NCI-H748 treated with DMSO at 0.1 percent for 48 hours (cell line): ENCODE results near the gene PPP2R5D.

Experiments used
- DNase-seq: peaks from one replicate; lab custom pipeline; 2025; lab: John Stamatoyannopoulos, UW

Gene PPP2R5D

DNA sequence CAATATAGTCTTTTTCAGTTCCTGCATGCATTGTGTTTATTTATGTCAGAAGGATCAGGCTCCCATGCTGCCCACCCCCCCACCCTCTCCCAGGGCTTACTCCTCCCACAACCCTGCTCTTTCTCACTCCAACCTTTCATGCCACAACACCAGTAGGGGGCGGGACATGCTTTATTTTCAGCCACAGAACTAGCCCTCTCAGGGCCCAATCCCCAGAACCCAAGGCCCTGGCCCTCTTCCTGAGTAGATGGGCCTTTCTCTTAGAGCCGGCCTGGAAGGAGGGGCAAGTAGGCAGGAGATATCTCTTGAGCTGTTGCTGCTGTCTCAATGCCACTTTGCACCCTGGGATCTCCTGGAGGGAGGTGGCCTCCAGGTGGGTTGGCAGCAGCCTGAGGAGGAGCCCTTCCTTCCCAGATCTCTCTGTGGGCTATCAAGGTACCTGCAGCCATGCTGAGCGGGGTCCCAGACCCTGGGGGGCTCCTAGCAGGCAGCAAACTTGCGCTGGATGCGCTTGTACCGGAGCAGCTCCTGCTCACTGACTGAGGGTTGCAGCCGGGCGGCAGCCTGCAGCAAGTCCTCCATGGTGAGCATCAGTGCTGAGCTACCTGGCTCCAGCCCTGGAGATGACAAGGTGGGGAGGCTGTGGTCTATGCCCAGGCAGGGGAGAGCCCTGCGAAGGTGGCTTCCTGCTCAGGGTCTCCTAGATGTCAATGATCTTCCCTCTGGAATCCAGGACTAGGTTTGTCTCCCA, 20.3 kb upstream of the PPP2R5D start:
- no peak for DNase-seq

DNA sequence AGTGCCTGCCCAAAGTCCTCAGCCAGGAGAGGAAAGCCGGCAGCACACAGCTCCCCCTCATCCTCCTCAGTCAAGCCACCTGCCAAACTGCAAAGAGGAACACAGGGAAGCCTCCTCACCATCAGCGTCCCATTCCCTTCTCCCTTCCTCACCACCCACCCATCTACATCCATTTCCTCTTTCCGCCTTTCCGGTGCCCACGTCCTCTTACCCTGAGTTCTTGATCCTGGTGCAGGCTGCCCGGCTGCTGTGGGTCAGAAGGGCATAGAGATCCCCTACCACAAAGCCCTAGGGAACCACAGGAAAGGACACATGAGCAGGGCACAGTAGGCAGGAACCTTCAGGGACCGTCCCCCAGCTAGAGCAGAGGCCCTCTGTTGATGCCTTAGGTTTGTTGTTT, 17.8 kb upstream of the PPP2R5D start:
- no peak for DNase-seq

DNA sequence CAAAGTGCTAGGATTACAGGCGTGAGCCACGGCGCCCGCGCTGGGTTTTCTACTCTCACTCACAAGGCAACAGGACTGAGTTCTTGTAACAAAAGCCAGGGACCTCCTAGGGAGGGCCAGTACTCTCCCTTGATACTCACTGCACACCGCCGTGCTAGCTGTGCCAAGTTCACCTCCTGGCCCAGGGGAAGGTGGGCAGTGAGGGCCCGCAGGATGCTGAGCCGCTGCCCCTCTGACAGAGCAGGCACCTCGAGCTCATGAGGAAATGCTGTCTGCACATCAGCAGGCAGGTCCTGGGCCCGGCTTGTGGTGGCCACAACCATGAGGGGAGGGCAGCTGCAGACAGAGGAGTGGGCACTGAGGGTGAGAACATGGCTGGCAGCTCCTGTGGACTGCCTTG, 17.1 kb upstream of the PPP2R5D start:
- DNase-seq = no peak

DNA sequence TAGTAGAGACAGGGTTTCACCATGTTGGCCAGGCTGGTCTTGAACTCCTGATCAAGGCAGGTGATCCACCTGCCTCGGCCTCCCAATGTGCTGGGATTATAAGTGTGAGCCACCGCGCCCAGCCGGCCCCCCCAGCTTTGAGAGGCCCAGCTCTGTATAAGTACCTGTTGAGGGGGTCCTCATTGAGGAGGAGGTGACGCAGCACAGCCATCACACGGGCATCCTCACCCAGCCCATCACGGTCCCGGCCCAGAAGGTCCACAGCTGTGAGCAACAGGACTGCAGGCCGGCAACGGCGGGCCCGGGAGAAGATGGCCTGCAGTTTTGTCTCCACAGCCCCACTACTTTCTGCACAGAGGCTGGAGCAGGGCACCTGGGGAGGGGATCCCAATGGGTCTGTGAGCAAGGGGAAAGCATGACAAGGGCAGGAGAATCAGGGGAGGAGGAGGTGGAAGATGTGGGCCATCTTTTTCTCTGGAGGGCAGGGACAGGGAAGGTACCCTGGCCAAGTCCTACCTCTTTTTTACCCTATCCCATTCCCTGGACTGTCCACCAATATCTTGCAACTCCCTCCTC, 16.2 kb upstream of the PPP2R5D start:
- DNase-seq = no peak

DNA sequence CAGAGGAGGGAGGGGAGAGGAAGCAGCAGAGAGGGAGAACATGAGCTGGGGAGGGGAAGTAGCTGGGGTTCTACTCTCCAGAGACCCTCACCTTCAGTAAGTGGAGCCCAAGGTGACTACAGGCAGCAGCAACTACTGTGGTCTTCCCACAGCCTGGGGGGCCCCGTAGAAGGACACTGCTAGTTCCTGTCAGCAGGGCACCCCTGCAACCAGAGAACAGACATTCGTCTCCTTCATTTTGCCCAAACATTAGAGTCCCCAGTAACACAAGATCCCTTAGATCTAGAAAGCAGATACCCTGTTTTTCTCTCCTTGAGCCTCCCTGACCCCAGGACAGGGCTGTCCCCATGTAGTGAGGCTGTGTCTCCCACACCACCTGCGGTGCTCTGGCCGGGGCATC, 15.6 kb upstream of the PPP2R5D start:
- no peak for DNase-seq

DNA sequence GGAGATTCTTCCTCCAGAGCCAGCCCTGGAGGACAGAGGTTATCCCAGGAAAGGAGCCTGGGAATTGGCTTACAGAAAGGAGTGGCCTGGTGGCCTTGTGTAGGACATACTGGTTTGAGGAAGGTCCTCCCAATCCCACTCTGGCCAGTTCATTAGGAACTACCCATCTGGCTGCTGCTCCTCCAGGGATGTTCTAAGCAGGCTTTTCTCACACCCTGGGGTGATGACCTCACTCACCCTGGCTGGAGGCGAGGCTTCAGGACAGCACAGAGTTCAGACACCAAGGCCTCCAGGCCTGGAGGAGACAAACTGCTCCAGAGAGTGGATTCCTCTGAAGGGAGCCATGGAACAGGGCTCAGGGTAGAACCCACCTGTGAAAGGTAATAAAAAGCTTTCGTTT, 14.9 kb upstream of the PPP2R5D start:
- DNase-seq = no peak

DNA sequence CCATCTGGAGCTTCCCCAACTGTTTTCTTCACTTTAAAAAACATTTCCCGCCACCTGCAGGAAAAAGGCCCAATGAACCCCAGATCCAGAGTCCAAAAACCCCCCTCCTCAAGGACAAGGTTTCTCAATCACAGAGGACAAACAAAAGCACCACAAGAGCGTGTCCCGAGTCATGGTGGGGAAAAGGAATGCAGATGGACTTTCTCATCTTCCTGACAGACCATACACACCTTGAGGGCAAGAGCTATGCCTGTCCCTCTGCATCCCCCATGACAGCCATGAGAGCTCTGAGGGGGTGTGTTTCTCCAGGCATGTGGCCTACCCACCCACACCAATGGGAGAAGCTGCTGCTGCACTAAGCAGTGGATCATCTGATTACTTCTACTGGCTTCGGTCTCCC, 14.4 kb upstream of the PPP2R5D start:
- DNase-seq = no peak

DNA sequence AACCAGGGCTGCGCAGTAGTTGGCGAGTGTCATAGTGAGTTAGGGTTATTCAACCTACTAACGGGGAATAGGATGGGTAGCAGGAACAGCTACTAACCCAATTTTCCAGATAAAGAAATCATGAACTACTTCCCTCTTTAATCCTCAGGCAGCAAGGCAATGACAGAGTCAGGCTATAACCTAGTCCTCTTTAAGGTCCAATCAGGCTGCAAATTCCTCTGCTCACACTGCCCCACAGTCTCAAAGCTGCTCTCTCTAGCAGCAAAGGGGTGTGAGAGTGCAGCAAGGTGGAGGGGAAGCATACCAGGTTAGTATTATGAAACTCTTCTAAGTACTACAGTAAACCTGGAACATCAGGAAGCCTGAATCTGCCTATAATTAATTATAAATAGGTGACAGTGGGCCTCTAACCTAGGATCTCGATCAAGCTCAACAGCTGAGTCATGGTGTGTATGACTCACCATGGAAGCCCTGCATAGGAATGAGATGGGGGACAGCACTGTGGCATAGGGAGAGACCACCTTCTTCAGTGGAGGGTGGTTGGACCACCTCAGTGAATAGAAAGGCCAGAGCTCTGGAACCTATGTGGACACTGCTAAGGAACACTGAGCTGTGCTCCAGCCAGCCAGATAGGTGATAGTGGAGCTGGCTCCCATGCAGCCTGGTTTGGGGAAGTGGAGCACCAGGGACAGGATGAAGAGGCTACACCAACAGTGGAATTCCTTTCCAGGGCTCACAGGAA, 13.3 kb upstream of the PPP2R5D start:
- no peak for DNase-seq

DNA sequence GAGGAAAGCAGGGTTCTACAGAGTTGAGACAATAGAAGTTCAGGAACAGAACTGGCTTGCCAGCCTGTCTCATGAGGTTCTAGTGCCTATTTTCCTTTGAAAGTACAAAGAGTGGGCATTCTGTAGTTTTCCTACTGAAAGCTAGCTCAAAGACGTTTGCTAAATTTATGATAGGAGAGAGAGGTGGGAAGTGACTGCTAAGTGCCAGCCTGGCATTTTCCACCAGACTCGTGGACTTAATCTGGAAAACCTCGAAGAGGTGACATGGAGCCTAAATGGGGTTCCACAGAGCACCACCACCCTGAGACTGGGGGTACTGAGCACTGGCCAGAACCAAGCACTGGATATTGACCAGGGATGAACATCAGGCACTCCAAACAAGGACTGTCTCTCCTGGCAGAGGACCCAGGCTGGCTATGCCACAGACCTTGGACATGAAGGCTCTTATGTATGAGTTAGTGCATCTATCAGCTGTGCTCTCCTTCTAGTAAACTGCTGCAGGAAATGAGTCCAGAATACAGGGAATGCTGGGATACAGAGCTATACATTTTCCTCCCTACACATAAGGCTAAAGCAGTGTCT, 12.5 kb upstream of the PPP2R5D start:
- DNase-seq = no peak

DNA sequence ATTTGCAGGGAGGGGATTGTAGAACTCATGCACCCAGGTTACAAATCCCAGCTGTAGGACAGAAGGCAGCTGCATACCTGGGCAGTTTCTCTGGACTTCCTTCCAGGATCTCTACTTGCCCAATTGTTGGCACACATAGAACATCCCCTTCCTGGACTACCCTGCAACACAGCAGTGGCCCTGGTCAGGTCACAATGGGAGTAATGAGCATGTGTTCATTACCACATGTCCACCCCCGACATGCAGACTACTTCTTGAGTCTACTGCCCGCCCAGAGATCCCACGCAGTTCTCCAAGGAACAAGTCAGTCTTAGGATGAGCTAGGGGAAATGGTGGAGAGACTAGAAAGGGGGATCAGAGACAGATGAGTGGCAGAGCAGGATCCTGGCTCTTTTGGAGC, 10.4 kb upstream of the PPP2R5D start:
- no peak for DNase-seq

DNA sequence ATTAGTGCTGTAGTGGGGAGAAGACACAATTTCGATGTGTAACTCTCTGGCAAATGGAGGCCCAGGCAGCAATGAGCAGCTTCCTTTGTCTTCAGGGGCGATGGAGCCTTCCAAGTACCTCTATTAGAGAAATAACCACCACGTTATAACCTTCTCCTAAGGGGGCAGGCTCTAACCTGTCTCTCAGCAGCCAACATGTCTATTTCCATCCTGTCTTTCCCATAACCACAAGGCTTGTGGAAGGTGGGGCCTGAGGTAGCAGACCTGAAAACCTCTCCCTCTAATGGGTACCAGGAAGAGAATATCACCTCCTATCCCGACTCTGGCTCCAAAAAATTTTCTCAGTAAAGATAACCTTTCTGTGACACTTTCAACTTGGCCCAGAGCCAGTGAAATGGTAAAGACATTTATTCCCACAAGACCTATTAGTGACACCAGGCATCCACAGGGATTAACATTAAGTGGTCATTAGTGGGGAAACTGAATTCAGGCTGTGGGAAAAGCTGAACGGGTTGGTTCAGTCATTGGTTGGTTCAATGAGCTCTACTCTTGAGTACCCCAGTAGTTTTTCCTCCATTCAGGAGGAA, 9.4 kb upstream of the PPP2R5D start:
- no peak for DNase-seq

DNA sequence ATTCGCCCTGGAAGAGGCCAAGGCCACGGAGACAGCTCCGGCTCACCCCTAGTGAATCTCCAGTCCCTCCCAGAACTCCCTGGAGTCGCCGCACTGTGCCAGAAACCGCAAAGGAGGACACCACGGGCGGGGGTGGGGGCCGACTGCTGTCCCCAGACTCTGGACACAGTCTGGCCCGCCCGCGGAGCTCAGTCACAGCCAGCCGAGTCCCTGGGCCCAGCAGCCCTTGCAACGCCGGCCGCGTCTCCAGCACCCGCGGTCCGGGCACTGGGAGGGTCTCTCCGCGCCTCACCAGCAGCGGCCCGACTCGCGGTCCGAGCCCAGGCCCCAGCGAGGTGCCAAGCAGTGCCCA, 5.9 kb upstream of the PPP2R5D start:
- DNase-seq = no peak

DNA sequence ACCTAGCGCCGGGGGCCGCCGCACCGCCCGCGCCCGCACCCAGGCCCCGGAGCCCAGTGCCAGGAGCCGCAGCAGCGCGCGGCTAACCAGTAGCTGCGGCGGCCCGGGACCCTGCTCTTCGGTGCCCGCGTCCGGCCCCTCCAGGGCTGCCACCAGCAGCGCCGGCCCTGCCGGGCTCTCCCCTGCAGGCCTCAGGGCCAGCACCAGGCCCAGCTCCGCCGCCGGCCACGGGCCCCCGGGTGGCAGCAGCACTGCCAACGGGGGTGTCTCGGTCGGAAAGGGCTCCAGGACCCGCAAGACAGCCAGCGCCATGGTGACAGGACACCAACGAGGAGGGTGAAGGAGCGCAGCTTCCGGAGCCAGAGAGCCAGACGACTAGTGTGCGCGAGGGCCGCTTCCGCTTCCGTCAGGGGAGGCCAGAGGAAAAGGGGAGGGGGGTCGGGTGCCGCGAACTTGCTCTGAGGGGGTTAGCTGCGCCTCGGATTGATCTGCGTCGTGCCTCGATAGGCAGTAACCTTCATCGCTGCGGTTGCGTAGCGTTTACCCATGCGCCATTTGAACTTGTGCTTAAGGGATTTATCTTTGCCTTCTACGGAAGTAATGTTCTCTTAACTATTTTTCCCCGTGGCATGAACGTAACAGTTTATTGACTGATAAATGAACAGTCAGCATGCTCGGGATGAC, 5.4 kb upstream of the PPP2R5D start, which contains the start of gene PEX6:
PEX6 (minus strand) TSS at position 343 of the 684 bp plus-strand sequence; CDS start at position 312, 31 bp downstream.
- DNase-seq = peak; percentile 90

DNA sequence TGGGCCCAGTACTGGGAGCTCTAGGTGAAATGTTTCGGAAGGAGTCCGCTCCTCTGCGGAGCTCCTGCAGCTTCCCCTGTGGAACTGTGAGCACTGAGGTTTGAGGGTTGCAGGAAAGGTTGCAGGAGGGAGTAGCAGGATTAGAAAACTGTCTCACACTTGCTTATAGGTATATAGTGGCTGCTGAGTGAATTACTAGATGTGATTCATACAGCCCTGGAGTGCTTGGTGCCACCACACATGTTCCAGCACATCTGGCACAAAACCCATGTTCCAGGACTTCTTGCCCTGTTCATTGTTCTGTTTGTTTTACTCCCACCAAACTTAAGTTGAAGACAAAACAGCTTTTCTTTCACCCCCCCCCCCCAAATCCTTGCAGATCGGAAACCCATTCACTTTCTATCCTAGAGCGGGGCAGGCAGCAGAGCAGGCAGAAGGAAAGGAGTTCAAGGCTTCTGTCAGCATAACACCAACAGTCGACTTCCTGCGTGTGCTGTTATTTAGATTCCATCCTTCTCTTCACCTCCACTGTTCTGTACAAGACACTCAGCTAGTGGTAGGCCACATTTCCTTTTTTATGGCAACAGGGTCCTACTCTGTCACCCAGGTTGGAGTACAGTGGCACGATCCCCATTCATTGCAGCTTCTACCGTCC, 4.7 kb upstream of the PPP2R5D start:
- DNase-seq = no peak

DNA sequence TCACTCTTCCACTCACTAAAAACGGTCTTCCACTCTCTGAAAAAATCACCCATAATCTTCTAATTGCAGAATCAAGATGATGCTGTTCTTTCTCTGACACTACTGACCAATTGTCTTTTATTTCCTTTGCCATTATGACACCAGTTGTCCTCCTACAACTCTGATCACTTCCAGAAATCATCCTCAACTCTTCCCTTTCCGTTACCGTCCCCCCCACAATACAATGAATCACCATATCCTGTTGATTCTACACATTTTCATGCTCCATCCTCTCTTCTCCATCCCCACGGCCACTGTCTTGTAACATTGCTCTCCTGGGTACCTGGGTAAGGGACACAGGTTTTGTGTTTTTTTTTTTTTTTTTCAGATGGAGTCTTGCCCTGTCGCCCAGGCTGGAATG, 2.5 kb upstream of the PPP2R5D start:
- DNase-seq = no peak

DNA sequence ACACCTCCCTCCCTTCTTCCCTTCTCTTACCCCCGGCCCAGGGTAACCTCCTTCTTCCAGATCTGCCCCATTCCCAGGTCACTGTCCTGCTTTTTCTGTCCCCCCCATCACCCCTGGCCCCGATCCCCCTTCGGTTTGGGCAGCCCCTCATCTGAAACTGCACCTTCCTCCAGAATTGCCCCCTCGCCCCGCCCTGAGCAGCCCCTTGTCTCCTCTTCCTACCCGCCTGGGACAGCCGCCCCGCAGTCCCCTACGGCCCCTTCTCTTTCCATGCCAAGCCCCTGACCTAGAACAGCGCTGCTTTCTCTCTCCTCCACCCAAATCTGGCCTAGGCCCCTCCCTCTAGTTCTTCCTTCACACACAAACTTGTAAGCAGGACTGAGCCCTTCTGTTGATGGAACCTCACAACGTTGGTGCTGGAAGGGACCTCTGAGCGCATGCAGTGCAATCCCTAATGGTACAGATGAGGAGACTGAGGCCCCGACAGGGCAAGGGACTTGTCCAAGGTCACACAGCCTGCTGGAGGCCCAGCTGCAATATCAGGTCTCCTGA, 630 bp downstream of the PPP2R5D start:
- no peak for DNase-seq

DNA sequence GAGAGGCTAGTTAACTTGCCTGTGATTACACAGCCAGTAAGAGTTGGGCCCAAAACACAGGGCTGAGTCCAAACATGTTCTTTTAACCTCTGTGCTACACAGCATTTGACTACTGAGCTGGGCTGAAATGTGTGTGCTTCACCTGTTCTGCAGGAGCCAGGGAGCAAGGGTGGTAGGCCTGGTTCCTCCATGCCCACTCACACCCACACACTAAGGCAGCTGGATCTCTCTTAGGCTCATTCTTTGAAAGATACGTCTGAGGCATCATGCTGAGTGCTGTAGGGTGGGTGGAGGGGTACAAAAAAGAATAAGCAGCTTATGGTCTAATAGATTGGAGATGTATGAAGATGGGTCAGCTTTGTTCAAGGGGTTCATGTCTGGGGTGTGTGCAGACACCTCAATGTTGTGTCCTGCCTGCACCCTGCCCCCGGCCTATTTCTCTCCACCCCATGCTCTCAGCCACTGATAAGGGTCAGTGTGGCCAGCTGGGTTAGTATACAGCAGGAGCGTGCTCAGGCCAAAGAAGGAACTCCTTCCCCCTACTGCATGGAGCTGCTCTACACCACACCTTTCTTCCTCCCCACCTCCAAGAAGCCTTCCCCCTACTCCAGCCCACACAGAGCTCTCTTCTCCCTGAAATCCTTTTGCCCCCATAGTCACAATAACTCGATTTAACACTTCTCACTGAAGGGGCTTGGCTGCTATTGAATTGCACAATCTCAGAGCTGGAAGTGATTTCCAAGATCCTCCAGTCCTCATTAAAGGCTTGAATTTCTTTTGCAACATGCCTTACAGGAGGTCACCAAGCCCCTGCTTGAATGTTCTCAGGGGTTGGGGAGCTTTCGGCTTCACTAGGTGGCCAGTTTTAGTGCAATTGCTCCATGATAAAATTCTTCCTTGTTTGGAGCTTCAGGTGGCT, 3.4 kb downstream of the PPP2R5D start:
- no peak for DNase-seq

DNA sequence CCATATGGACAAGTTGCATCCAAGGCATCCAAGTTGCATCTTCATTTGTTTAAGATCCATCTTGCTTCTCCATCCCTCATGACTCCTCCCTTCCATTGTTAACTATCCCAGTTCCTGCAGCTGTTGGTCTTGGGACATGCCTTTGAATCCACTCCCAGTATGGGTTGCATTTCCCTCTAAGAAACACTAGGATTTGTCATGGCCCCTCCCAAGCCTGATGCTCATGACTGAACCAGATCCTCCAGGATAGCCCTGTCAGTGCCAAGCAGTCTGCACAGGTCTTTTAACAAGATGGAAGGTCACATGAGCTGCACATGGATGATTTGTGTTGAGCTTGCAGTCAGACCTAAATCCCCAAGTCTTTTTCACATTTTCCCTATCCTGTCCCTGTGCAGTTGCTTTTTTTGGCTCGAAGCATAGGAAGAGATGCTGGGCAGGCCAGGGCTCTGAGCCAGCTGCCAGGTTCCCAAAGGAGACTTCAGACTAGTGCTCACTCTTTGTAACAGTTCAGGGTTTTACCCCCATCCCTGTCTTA, 4.2 kb downstream of the PPP2R5D start:
- DNase-seq = no peak

DNA sequence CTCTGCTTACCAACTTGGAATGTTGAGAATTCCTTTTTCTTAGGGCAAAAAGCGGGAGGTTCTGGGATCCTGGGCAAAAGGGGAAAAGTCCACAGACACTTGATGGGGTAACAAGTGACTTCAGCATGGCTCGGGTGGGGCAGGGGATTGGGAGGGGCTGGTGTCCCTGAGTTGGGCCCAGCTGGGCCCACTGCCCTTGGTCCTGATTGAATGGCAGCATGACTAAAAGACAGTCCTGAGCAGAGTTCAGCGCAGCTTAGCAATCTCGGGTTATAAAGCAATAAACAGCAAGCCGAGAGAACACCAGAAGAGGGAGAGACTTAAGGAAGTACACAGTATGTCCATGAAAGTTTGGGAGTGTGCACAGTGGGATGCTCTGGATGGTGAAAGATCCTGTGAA, 5.6 kb downstream of the PPP2R5D start:
- no peak for DNase-seq

DNA sequence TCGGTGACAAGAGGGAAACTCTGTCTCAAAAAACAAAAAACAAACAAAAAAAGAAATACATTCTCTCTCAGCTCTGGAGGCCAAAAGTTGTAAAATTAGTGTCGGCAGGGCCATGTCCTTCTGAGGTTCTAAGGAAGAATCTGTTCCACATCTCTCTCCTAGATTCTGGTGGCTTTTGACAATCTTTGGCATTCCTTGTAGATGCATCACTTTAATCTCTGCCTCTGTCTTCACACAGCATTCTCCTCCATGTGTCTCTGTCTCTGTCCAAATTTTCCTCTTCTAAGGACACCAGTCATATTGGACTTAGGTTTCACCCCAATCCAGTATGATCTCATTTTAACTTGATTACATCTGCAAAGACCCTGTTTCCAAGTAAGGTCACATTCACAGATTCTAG, 9.1 kb downstream of the PPP2R5D start:
- DNase-seq = no peak
